GM20000 (cell line): ENCODE data around the gene GSTT2.

ENCODE experiments used
- DNase-seq: peaks from one replicate; pipeline ENCODE4 v3.0.0; 2012; ENCODE audit warnings: low spot score
- CTCF ChIP-seq: IDR thresholded peaks from 2 replicates; pipeline ENCODE4 v1.5.1; 2012; ENCODE audit warnings: mild to moderate bottlenecking, control low read depth; ENCODE audit errors: extremely low read depth, missing control alignments

The GSTT2 gene

GRCh38 chr22:24006914-24007214 lies 26.9 kb downstream of the GSTT2 start:
- no peak for TF ChIP-seq CTCF
- DNase-seq = peak; percentile 5

- no peak for TF ChIP-seq CTCF
- DNase-seq = peak; percentile 6
These were observed 27.5 kb downstream of the GSTT2 start for GRCh38 chr22:24007253-24008021.

GRCh38 chr22:24008022-24008283 lies 28.0 kb downstream of the GSTT2 start:
- DNase-seq = peak; percentile 6
- no peak for TF ChIP-seq CTCF

- peak; percentile 3 for DNase-seq
These were observed 28.7 kb downstream of the GSTT2 start for GRCh38 chr22:24008381-24009226.

GRCh38 chr22:24009227-24010017 lies 29.5 kb downstream of the GSTT2 start:
- DNase-seq = peak; percentile 2
- no peak for TF ChIP-seq CTCF

More at GRCh38 chr22:24008381-24009226, 28.7 kb downstream of the GSTT2 start:
- no peak for TF ChIP-seq CTCF

DNA sequence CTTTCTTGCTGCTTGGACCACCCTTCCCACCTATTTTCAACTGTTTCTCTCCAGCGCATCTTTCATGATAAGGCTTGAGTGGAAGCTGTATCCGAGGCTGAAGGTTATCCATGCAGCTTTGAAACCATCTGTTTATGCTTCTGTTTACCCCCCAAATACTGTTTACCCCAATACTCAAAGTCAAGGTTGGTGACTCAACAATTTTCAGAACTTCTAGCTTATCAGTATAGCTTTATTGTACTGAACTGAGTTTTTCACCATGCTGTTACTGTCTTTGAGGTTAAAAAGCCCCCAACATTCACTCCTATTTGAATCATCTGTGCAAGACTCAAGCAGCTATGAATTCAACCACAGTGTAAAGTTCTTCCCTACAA lies 30.1 kb downstream of the GSTT2 start:
- DNase-seq = peak; percentile 5
- no peak for TF ChIP-seq CTCF

GRCh38 chr22:24011735-24012068 lies 31.8 kb downstream of the GSTT2 start:
- TF ChIP-seq CTCF = no peak
- DNase-seq = no peak
